T-helper 1 cell treated with Interleukin-12 subunit alpha and Interleukin-12 subunit beta and Interleukin-4 antibody, amounts not matched to agents 30 μg/mL and 1 μg/mL, for 36 hours (primary cell): Measurements from ENCODE around the gene TMEM144.

Experiments
- H3K27ac Mint-ChIP-seq: one replicate; pipeline ENCODE4 v1.8.0; 2021; ENCODE audit warnings: mild to moderate bottlenecking, mixed read lengths
- H3K27me3 Mint-ChIP-seq: one replicate; pipeline ENCODE4 v1.8.0; 2021; ENCODE audit warnings: low read depth, mixed read lengths
- H3K36me3 Mint-ChIP-seq: one replicate; pipeline ENCODE4 v1.8.0; 2021; ENCODE audit warnings: low read depth, mixed read lengths
- H3K4me1 Mint-ChIP-seq: one replicate; pipeline ENCODE4 v1.8.0; 2021; ENCODE audit warnings: low read depth, mixed read lengths
- H3K4me3 Mint-ChIP-seq: one replicate; pipeline ENCODE4 v1.8.0; 2021; ENCODE audit warnings: mild to moderate bottlenecking, moderate library complexity, mixed read lengths
- H3K9me3 Mint-ChIP-seq: one replicate; pipeline ENCODE4 v1.8.0; 2021; ENCODE audit warnings: mixed read lengths

The TMEM144 gene

GRCh38 chr4:158176776-158177175 lies 33.5 kb upstream of the TMEM144 start:
- Mint-ChIP-seq H3K4me3 (no peak overlapping the region), H3K4me1 (no peaks in the 10 kb centered on the region), H3K27me3 (peaks cover 12% of the 10 kb centered on the region), H3K9me3 (no peaks in the 10 kb centered on the region), H3K27ac (no peak overlapping the region), H3K36me3 (no peaks in the 10 kb centered on the region)

- no peak overlapping the region for H3K4me3 Mint-ChIP-seq
- H3K36me3 Mint-ChIP-seq: no peaks in the 10 kb centered on the region
- no peak overlapping the region for H3K27ac Mint-ChIP-seq
- H3K9me3 Mint-ChIP-seq: no peaks in the 10 kb centered on the region
- H3K27me3 Mint-ChIP-seq: no peaks in the 10 kb centered on the region
- no peaks in the 10 kb centered on the region for H3K4me1 Mint-ChIP-seq
Observed at GRCh38 chr4:158179465-158179864, 30.8 kb upstream of the TMEM144 start.

- Mint-ChIP-seq H3K27me3 (no peaks in the 10 kb centered on the region), H3K4me3 (no peak overlapping the region), H3K27ac (no peak overlapping the region), H3K9me3 (no peaks in the 10 kb centered on the region), H3K36me3 (no peaks in the 10 kb centered on the region), H3K4me1 (no peaks in the 10 kb centered on the region)
Observed at GRCh38 chr4:158181906-158182305, 28.4 kb upstream of the TMEM144 start.

- no peaks in the 10 kb centered on the region for H3K36me3 Mint-ChIP-seq
- no peaks in the 10 kb centered on the region for H3K9me3 Mint-ChIP-seq
- no peaks in the 10 kb centered on the region for H3K27me3 Mint-ChIP-seq
- H3K4me1 Mint-ChIP-seq: no peaks in the 10 kb centered on the region
- no peak overlapping the region for H3K27ac Mint-ChIP-seq
- no peak overlapping the region for H3K4me3 Mint-ChIP-seq
Observed at GRCh38 chr4:158182736-158183135, 27.6 kb upstream of the TMEM144 start.

GRCh38 chr4:158186815-158187214 lies 23.5 kb upstream of the TMEM144 start:
- H3K9me3 Mint-ChIP-seq: no peaks in the 10 kb centered on the region
- H3K36me3 Mint-ChIP-seq: no peaks in the 10 kb centered on the region
- H3K4me3 Mint-ChIP-seq: no peak overlapping the region
- H3K4me1 Mint-ChIP-seq: no peaks in the 10 kb centered on the region
- no peaks in the 10 kb centered on the region for H3K27me3 Mint-ChIP-seq
- H3K27ac Mint-ChIP-seq: no peak overlapping the region

- no peak overlapping the region for H3K27ac Mint-ChIP-seq
Observed at GRCh38 chr4:158189422-158189821, 20.9 kb upstream of the TMEM144 start.

GRCh38 chr4:158190718-158191117 lies 19.6 kb upstream of the TMEM144 start:
- no peak overlapping the region for H3K4me3 Mint-ChIP-seq
- H3K27me3 Mint-ChIP-seq: no peaks in the 10 kb centered on the region
- no peak overlapping the region for H3K27ac Mint-ChIP-seq
- H3K9me3 Mint-ChIP-seq: no peaks in the 10 kb centered on the region
- H3K4me1 Mint-ChIP-seq: peaks cover 2% of the 10 kb centered on the region
- no peaks in the 10 kb centered on the region for H3K36me3 Mint-ChIP-seq

More at GRCh38 chr4:158189422-158189821, 20.9 kb upstream of the TMEM144 start:
- Mint-ChIP-seq H3K9me3 (no peaks in the 10 kb centered on the region), H3K4me3 (no peak overlapping the region), H3K36me3 (no peaks in the 10 kb centered on the region), H3K4me1 (peaks cover 2% of the 10 kb centered on the region), H3K27me3 (no peaks in the 10 kb centered on the region)

GRCh38 chr4:158192439-158193158 lies 17.7 kb upstream of the TMEM144 start:
- H3K9me3 Mint-ChIP-seq: no peaks in the 10 kb centered on the region
- no peak overlapping the region for H3K27ac Mint-ChIP-seq
- H3K36me3 Mint-ChIP-seq: no peaks in the 10 kb centered on the region
- peaks cover 2% of the 10 kb centered on the region for H3K4me1 Mint-ChIP-seq
- H3K4me3 Mint-ChIP-seq: no peak overlapping the region
- H3K27me3 Mint-ChIP-seq: peaks cover 5% of the 10 kb centered on the region

GRCh38 chr4:158193171-158193749 lies 17.0 kb upstream of the TMEM144 start:
- H3K36me3 Mint-ChIP-seq: no peaks in the 10 kb centered on the region
- H3K4me1 Mint-ChIP-seq: peaks cover 2% of the 10 kb centered on the region
- H3K9me3 Mint-ChIP-seq: no peaks in the 10 kb centered on the region
- no peak overlapping the region for H3K27ac Mint-ChIP-seq
- peaks cover 8% of the 10 kb centered on the region for H3K27me3 Mint-ChIP-seq
- no peak overlapping the region for H3K4me3 Mint-ChIP-seq

GRCh38 chr4:158195297-158195696 lies 15.0 kb upstream of the TMEM144 start:
- no peak overlapping the region for H3K4me3 Mint-ChIP-seq
- peaks cover 8% of the 10 kb centered on the region for H3K27me3 Mint-ChIP-seq
- H3K36me3 Mint-ChIP-seq: no peaks in the 10 kb centered on the region
- peaks cover 2% of the 10 kb centered on the region for H3K4me1 Mint-ChIP-seq
- no peaks in the 10 kb centered on the region for H3K9me3 Mint-ChIP-seq
- no peak overlapping the region for H3K27ac Mint-ChIP-seq

- Mint-ChIP-seq H3K36me3 (no peaks in the 10 kb centered on the region), H3K4me3 (no peak overlapping the region), H3K4me1 (peaks cover 2% of the 10 kb centered on the region), H3K9me3 (no peaks in the 10 kb centered on the region), H3K27ac (no peak overlapping the region), H3K27me3 (peaks cover 12% of the 10 kb centered on the region)
Observed at GRCh38 chr4:158197194-158197776, 13.0 kb upstream of the TMEM144 start.

GRCh38 chr4:158200214-158200613 lies 10.1 kb upstream of the TMEM144 start:
- no peaks in the 10 kb centered on the region for H3K36me3 Mint-ChIP-seq
- peaks cover 12% of the 10 kb centered on the region for H3K27me3 Mint-ChIP-seq
- H3K4me1 Mint-ChIP-seq: no peaks in the 10 kb centered on the region
- no peaks in the 10 kb centered on the region for H3K9me3 Mint-ChIP-seq
- H3K27ac Mint-ChIP-seq: no peak overlapping the region
- no peak overlapping the region for H3K4me3 Mint-ChIP-seq

- peaks cover 16% of the 10 kb centered on the region for H3K27me3 Mint-ChIP-seq
- H3K4me1 Mint-ChIP-seq: no peaks in the 10 kb centered on the region
- H3K9me3 Mint-ChIP-seq: no peaks in the 10 kb centered on the region
- no peak overlapping the region for H3K27ac Mint-ChIP-seq
- H3K4me3 Mint-ChIP-seq: no peak overlapping the region
- H3K36me3 Mint-ChIP-seq: no peaks in the 10 kb centered on the region
Observed at GRCh38 chr4:158201322-158201721, 9.0 kb upstream of the TMEM144 start.

GRCh38 chr4:158201876-158202275 lies 8.4 kb upstream of the TMEM144 start:
- no peaks in the 10 kb centered on the region for H3K36me3 Mint-ChIP-seq
- no peak overlapping the region for H3K27ac Mint-ChIP-seq
- H3K4me1 Mint-ChIP-seq: no peaks in the 10 kb centered on the region
- no peak overlapping the region for H3K4me3 Mint-ChIP-seq
- no peaks in the 10 kb centered on the region for H3K9me3 Mint-ChIP-seq
- peaks cover 15% of the 10 kb centered on the region for H3K27me3 Mint-ChIP-seq

- Mint-ChIP-seq H3K27me3 (peaks cover 12% of the 10 kb centered on the region), H3K4me1 (no peaks in the 10 kb centered on the region), H3K4me3 (no peak overlapping the region), H3K27ac (no peak overlapping the region), H3K9me3 (no peaks in the 10 kb centered on the region), H3K36me3 (no peaks in the 10 kb centered on the region)
Observed at GRCh38 chr4:158202481-158202880, 7.8 kb upstream of the TMEM144 start.
